Mesenchymal stem cell (in vitro differentiated cells and primary cell): ENCODE data around the gene PPP1R3G.

Source experiments
- DNase-seq: peaks from one replicate; pipeline ENCODE4 v3.0.0-alpha.2; 2013
- H2AFZ ChIP-seq: one replicate; pipeline ENCODE4 v1.6.1; 2013; ENCODE audit warnings: low read depth, mild to moderate bottlenecking, control low read depth, inconsistent platforms, low read length, moderate library complexity
- H2AK5ac ChIP-seq: 2 replicates; pipeline ENCODE4 v1.6.1; 2013; ENCODE audit warnings: low read length, moderate library complexity, mild to moderate bottlenecking, inconsistent platforms; ENCODE audit not compliant: severe bottlenecking
- H2BK120ac ChIP-seq: one replicate; pipeline ENCODE4 v1.6.1; 2013; ENCODE audit warnings: low read depth, mild to moderate bottlenecking, inconsistent platforms, low read length, moderate library complexity
- H2BK12ac ChIP-seq, 2 experiments: one replicate each; pipeline ENCODE4 v1.6.1; 2013; ENCODE audit warnings: inconsistent platforms in 2 of 2, low read length in 2 of 2, mild to moderate bottlenecking in 2 of 2, moderate library complexity in 2 of 2, control low read depth in 1 of 2
- H2BK15ac ChIP-seq: one replicate; pipeline ENCODE4 v1.6.1; 2013; ENCODE audit warnings: mild to moderate bottlenecking, low read depth, inconsistent platforms; ENCODE audit not compliant: poor library complexity, severe bottlenecking
- H2BK5ac ChIP-seq: 2 replicates; pipeline ENCODE4 v1.6.1; 2013; ENCODE audit warnings: low read depth, mild to moderate bottlenecking, low read length, control low read depth, inconsistent platforms; ENCODE audit not compliant: poor library complexity, severe bottlenecking
- H3K14ac ChIP-seq, 2 experiments: one replicate each; pipeline ENCODE4 v1.6.1; 2013; ENCODE audit warnings: inconsistent platforms in 2 of 2, low read length in 2 of 2, control low read depth in 1 of 2, mild to moderate bottlenecking in 1 of 2, moderate library complexity in 1 of 2
- H3K18ac ChIP-seq, 2 experiments: one replicate each; pipeline ENCODE4 v1.6.1; 2013; ENCODE audit warnings: inconsistent platforms in 2 of 2, low read length in 2 of 2, control low read depth in 1 of 2, low read depth in 1 of 2, mild to moderate bottlenecking in 1 of 2
- H3K23ac ChIP-seq, 2 experiments: one replicate each; pipeline ENCODE4 v1.6.1; 2013; ENCODE audit warnings: inconsistent platforms in 2 of 2, low read length in 2 of 2, mild to moderate bottlenecking in 2 of 2, moderate library complexity in 2 of 2, control low read depth in 1 of 2
- H3K27ac ChIP-seq: 2 replicates; pipeline ENCODE4 v1.5.1; 2013; ENCODE audit warnings: mild to moderate bottlenecking, moderate library complexity, low read length, control low read depth, inconsistent platforms; ENCODE audit not compliant: poor library complexity, severe bottlenecking
- H3K27me3 ChIP-seq, 2 experiments: 2 replicates each; pipeline versions ENCODE4 v1.6.1 to v1.7.0; 2013; ENCODE audit warnings: low read length in 2 of 2, mild to moderate bottlenecking in 2 of 2, moderate library complexity in 2 of 2, control low read depth in 1 of 2, inconsistent platforms in 1 of 2; ENCODE audit not compliant: control insufficient read depth in 1 of 2, insufficient read depth in 1 of 2
- H3K36me3 ChIP-seq, 2 experiments: 2 replicates each; pipeline versions ENCODE4 v1.6.1 to v1.7.0; 2013; ENCODE audit warnings: low read length in 2 of 2, control low read depth in 1 of 2, inconsistent platforms in 1 of 2, low read depth in 1 of 2, mild to moderate bottlenecking in 1 of 2; ENCODE audit not compliant: insufficient read depth in 2 of 2, control insufficient read depth in 1 of 2
- H3K4ac ChIP-seq, 2 experiments: one replicate each; pipeline ENCODE4 v1.6.1; 2013; ENCODE audit warnings: inconsistent platforms in 2 of 2, low read length in 2 of 2, mild to moderate bottlenecking in 2 of 2, moderate library complexity in 2 of 2, control low read depth in 1 of 2, low read depth in 1 of 2
- H3K4me1 ChIP-seq: 2 replicates; pipeline ENCODE4 v1.6.1; 2013; ENCODE audit warnings: low read depth, low read length, control low read depth; ENCODE audit not compliant: control insufficient read depth, insufficient read depth
- H3K4me2 ChIP-seq: 2 replicates; pipeline ENCODE4 v1.6.1; 2013; ENCODE audit warnings: low read length, mild to moderate bottlenecking, inconsistent platforms; ENCODE audit not compliant: poor library complexity, severe bottlenecking
- H3K4me3 ChIP-seq, 2 experiments: 2 replicates each; pipeline versions ENCODE4 v1.5.1 to v1.7.0; 2013; ENCODE audit warnings: low read length in 2 of 2, mild to moderate bottlenecking in 2 of 2, control low read depth in 1 of 2, low read depth in 1 of 2; ENCODE audit not compliant: insufficient read depth in 1 of 2
- H3K79me1 ChIP-seq: replicated peaks from 2 replicates; pipeline ENCODE4 v1.6.1; 2013; ENCODE audit warnings: mild to moderate bottlenecking, control low read depth, low read length, inconsistent platforms; ENCODE audit not compliant: poor library complexity, severe bottlenecking
- H3K9ac ChIP-seq: 2 replicates; pipeline ENCODE4 v1.7.0; 2013; ENCODE audit warnings: mild to moderate bottlenecking, low read length, moderate library complexity
- H3K9me3 ChIP-seq: 2 replicates; pipeline ENCODE4 v1.7.0; 2013; ENCODE audit warnings: mild to moderate bottlenecking, low read length; ENCODE audit not compliant: control insufficient read depth
- H4K8ac ChIP-seq: one replicate; pipeline ENCODE4 v1.6.1; 2013; ENCODE audit warnings: inconsistent platforms, mild to moderate bottlenecking, low read length, moderate library complexity
- H4K91ac ChIP-seq: one replicate; pipeline ENCODE4 v1.6.1; 2013; ENCODE audit warnings: mild to moderate bottlenecking, low read length, inconsistent platforms
- WGBS: methylation state at CpG from one replicate; pipeline ENCODE4 v1.1.7; 2013; ENCODE audit warnings: mixed read lengths; 5-methylcytosine and 5-hydroxymethylcytosine counted together

PPP1R3G gene

DNA sequence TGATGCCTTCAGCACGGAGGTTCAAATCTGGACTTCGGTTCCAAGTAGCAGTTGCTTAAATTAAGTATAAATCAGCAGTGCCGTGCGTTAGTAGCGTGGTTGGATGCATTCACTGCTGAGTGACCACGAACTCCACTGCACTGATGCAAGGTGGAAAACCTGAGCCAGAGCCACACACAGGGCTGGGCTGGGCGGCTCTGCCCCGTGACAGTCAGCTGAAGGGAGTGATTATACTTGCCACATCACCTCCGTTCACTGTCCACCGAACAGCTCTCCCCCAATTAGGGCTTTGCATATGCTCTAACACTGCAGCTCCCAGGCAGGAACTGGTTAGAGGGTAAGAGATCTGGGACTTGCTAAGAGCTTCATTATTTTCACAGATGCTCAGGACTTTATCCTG, 22.2 kb downstream of the PPP1R3G start:
- Histone ChIP-seq H3K27me3 (no peaks in the 10 kb centered on the region), H3K4ac (no peak overlapping the region), H2BK15ac (no peak overlapping the region), H3K18ac (no peak overlapping the region), H3K27ac (no peak overlapping the region), H2BK120ac (no peak overlapping the region), H2AFZ (no peak overlapping the region), H2BK5ac (no peak overlapping the region), H3K14ac (no peak overlapping the region), H3K79me1 (no peaks in the 10 kb centered on the region), H3K9me3 (no peaks in the 10 kb centered on the region), H3K9ac (no peak overlapping the region), H4K8ac (no peak overlapping the region), H3K23ac (no peak overlapping the region), H2BK12ac (no peak overlapping the region), H3K36me3 (peaks cover 0 to 18% of the 10 kb centered on the region in 2 experiments), H2AK5ac (no peak overlapping the region), H4K91ac (no peak overlapping the region), H3K4me1 (peaks cover 12% of the 10 kb centered on the region), H3K4me3 (no peak overlapping the region), H3K4me2 (no peak overlapping the region)
- DNase-seq, result no peak
- WGBS, result 98% methylated on average over 8 of the region's 10 CpGs

- peaks cover 0 to 18% of the 10 kb centered on the region in 2 experiments for H3K36me3 ChIP-seq
- no peak overlapping the region for H2BK5ac ChIP-seq
- H2BK12ac ChIP-seq, result no peak overlapping the region
- H3K4me2 ChIP-seq, result no peak overlapping the region
- 86% methylated on average over 7 of the region's 9 CpGs for WGBS
- no peak overlapping the region for H4K91ac ChIP-seq
- peaks cover 10% of the 10 kb centered on the region for H3K4me1 ChIP-seq
- no peak overlapping the region for H3K18ac ChIP-seq
- H3K27me3 ChIP-seq, result no peaks in the 10 kb centered on the region
- H3K23ac ChIP-seq, result no peak overlapping the region
- H2BK15ac ChIP-seq, result no peak overlapping the region
- no peak overlapping the region for H3K4ac ChIP-seq
- DNase-seq, result no peak
- no peak overlapping the region for H2BK120ac ChIP-seq
- no peak overlapping the region for H2AK5ac ChIP-seq
- H3K9ac ChIP-seq, result no peak overlapping the region
- H3K4me3 ChIP-seq, result no peak overlapping the region
- no peak overlapping the region for H3K27ac ChIP-seq
- H2AFZ ChIP-seq, result no peak overlapping the region
- no peaks in the 10 kb centered on the region for H3K9me3 ChIP-seq
- no peak overlapping the region for H4K8ac ChIP-seq
- peaks cover 2% of the 10 kb centered on the region for H3K79me1 ChIP-seq
- no peak overlapping the region for H3K14ac ChIP-seq
Observed at GRCh38 chr6:5108068-5108467, 22.9 kb downstream of the PPP1R3G start.

DNA sequence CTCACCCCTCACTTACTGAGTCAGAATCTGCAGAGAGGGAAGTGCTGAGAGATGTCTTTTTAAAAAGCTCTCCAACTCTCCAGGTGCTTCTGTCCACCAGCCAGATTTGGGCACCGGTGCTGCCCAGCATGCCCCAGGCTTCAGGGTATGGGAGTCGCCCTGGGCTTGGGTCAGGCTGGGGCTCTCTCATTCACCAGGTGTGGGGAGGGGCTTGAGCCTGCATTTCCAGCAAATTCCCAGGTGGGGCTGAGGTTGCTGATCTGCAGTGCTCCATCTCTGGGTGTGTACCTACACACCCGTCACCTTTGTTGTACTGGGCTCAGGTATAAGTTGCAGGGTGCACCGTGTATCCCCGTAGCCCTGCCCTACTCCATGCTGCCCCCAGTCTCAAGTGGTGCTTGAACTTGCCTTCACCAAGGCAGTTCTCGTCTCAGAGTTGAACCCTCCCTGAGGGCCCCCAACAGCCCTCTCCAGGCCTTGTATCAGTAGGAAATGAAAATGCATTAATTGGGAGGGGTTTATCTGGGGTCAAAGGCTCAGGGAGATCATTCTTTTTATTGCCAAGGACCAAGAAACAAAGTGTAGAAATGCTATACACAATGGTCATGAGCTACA, 23.5 kb downstream of the PPP1R3G start:
- DNase-seq, result no peak
- peaks cover 0 to 18% of the 10 kb centered on the region in 2 experiments for H3K36me3 ChIP-seq
- H4K91ac ChIP-seq, result no peak overlapping the region
- no peak overlapping the region for H3K23ac ChIP-seq
- H2BK12ac ChIP-seq, result no peak overlapping the region
- no peak overlapping the region for H2AK5ac ChIP-seq
- H4K8ac ChIP-seq, result no peak overlapping the region
- H3K18ac ChIP-seq, result no peak overlapping the region
- H3K4ac ChIP-seq, result no peak overlapping the region
- H2BK5ac ChIP-seq, result no peak overlapping the region
- no peak overlapping the region for H3K4me2 ChIP-seq
- H3K79me1 ChIP-seq, result peaks cover 2% of the 10 kb centered on the region
- no peak overlapping the region for H3K14ac ChIP-seq
- peak overlapping the region in 1 of 2 experiments; percentile 26 for H3K4me3 ChIP-seq
- no peaks in the 10 kb centered on the region for H3K27me3 ChIP-seq
- no peak overlapping the region for H3K9ac ChIP-seq
- H2BK120ac ChIP-seq, result no peak overlapping the region
- H3K9me3 ChIP-seq, result no peaks in the 10 kb centered on the region
- H3K27ac ChIP-seq, result no peak overlapping the region
- WGBS, result 95% methylated on average over 5 of the region's 6 CpGs
- H3K4me1 ChIP-seq, result peaks cover 10% of the 10 kb centered on the region
- no peak overlapping the region for H2BK15ac ChIP-seq
- H2AFZ ChIP-seq, result no peak overlapping the region

GRCh38 chr6:5109436-5109835, 24.3 kb downstream of the PPP1R3G start:
- no peak overlapping the region for H2BK120ac ChIP-seq

More at GRCh38 chr6:5109436-5109835, 24.3 kb downstream of the PPP1R3G start:
- no peak overlapping the region for H3K27ac ChIP-seq
- no peak overlapping the region for H2AK5ac ChIP-seq
- H2BK5ac ChIP-seq, result no peak overlapping the region
- H3K14ac ChIP-seq, result no peak overlapping the region
- no peaks in the 10 kb centered on the region for H3K9me3 ChIP-seq
- H2AFZ ChIP-seq, result no peak overlapping the region
- H3K23ac ChIP-seq, result no peak overlapping the region
- no peak for DNase-seq
- no peak overlapping the region for H3K4ac ChIP-seq
- H3K9ac ChIP-seq, result no peak overlapping the region
- H4K91ac ChIP-seq, result no peak overlapping the region
- WGBS, result 94% methylated on average over 10 of the region's 10 CpGs
- no peak overlapping the region for H2BK12ac ChIP-seq
- H3K27me3 ChIP-seq, result no peaks in the 10 kb centered on the region
- H3K18ac ChIP-seq, result peak overlapping the region in 1 of 2 experiments; percentile 14
- H3K4me3 ChIP-seq, result no peak overlapping the region
- no peak overlapping the region for H3K4me2 ChIP-seq
- H3K4me1 ChIP-seq, result peaks cover 10% of the 10 kb centered on the region
- H3K36me3 ChIP-seq, result peaks cover 0 to 18% of the 10 kb centered on the region in 2 experiments
- no peak overlapping the region for H4K8ac ChIP-seq
- H3K79me1 ChIP-seq, result peaks cover 2% of the 10 kb centered on the region
- no peak overlapping the region for H2BK15ac ChIP-seq
